AG04449 (cell line): ENCODE results near the gene RAB20.
"Not testable (repeated sequence)": the region's sequence is repeated elsewhere in the genome, so short reads cannot be mapped to it uniquely, and the experiment has no call there.

ENCODE experiments used
- CTCF ChIA-PET: fragments of 350-600 bp; formaldehyde crosslinking; extraction: SDS; loops from one replicate; lab custom pipeline; 2021; ENCODE audit warnings: antibody characterized with exemption; lab: Yijun Ruan, JAX
- POLR2A ChIA-PET: fragments of 400-600, 350-600 bp; formaldehyde crosslinking; extraction: SDS; loops from one replicate; lab custom pipeline; 2020; ENCODE audit warnings: antibody characterized with exemption, inconsistent platforms; lab: Yijun Ruan, JAX
- DNase-seq: peaks from one replicate; pipeline ENCODE4 v3.0.0-alpha.2; 2010; ENCODE audit warnings: low read depth, low spot score
- H3K4me3 ChIP-seq: 2 replicates; pipeline ENCODE4 v1.5.1; 2011; ENCODE audit warnings: low read depth, mild to moderate bottlenecking, control low read depth, low read length
- TF ChIP-seq, protein P1 (sequence below): IDR thresholded peaks from one replicate; pipeline ENCODE4 v1.5.1; 2011; ENCODE audit warnings: mild to moderate bottlenecking, moderate library complexity, low read length, control low read depth, inconsistent platforms; ENCODE audit not compliant: insufficient read depth; ENCODE audit errors: missing control alignments

RAB20 gene, protein sequence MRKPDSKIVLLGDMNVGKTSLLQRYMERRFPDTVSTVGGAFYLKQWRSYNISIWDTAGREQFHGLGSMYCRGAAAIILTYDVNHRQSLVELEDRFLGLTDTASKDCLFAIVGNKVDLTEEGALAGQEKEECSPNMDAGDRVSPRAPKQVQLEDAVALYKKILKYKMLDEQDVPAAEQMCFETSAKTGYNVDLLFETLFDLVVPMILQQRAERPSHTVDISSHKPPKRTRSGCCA

DNA sequence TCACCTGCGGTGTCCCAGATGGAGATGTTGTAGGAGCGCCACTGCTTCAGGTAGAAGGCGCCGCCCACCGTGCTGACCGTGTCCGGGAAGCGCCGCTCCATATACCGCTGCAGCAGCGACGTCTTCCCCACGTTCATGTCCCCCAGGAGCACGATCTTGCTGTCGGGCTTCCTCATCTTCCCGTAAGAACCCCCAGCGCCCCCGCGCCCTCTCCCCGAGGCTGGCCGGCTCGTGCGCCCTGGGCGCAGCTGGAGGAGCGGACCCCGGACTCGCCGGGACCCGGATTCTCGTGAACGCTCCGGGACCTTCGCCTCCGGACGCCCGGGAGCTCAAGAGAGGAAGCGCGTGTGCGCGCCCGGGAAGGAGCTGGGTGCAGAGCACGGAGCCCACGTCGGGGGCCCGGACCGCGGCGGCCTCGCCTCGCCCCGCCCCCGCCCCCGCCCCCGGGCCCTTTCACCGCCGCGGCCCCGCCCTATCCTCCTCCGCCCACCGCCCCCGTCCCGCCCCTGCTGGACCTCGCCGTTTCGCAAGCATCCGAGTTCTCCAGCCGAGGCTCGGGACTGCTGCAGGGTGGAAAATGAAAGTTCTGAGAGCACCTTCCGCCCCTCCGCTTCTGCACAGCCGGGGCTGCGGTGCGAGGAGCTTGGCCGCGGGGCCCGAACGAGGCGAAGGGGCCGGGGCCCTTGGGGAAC lies at the start of gene RAB20:
Gene RAB20, minus strand, starts transcription at position 379 of the 692 bp plus-strand sequence. Its CDS starts 203 bp downstream, at position 176.
- CTCF ChIA-PET = interaction anchor here (0.9 kb wide), 2 partner anchors 31 to 106 kb away, joined by 3 to 4 read pairs; no protein-coding TSS in a partner anchor
- TF ChIP-seq, protein P1, sequence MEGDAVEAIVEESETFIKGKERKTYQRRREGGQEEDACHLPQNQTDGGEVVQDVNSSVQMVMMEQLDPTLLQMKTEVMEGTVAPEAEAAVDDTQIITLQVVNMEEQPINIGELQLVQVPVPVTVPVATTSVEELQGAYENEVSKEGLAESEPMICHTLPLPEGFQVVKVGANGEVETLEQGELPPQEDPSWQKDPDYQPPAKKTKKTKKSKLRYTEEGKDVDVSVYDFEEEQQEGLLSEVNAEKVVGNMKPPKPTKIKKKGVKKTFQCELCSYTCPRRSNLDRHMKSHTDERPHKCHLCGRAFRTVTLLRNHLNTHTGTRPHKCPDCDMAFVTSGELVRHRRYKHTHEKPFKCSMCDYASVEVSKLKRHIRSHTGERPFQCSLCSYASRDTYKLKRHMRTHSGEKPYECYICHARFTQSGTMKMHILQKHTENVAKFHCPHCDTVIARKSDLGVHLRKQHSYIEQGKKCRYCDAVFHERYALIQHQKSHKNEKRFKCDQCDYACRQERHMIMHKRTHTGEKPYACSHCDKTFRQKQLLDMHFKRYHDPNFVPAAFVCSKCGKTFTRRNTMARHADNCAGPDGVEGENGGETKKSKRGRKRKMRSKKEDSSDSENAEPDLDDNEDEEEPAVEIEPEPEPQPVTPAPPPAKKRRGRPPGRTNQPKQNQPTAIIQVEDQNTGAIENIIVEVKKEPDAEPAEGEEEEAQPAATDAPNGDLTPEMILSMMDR = no peak
- POLR2A ChIA-PET = interaction anchor here (0.6 to 1.3 kb wide), 4 partner anchors 15 to 83 kb away, joined by 3 to 4 read pairs (median 3); partner anchors contain the start of gene NAXD

DNA sequence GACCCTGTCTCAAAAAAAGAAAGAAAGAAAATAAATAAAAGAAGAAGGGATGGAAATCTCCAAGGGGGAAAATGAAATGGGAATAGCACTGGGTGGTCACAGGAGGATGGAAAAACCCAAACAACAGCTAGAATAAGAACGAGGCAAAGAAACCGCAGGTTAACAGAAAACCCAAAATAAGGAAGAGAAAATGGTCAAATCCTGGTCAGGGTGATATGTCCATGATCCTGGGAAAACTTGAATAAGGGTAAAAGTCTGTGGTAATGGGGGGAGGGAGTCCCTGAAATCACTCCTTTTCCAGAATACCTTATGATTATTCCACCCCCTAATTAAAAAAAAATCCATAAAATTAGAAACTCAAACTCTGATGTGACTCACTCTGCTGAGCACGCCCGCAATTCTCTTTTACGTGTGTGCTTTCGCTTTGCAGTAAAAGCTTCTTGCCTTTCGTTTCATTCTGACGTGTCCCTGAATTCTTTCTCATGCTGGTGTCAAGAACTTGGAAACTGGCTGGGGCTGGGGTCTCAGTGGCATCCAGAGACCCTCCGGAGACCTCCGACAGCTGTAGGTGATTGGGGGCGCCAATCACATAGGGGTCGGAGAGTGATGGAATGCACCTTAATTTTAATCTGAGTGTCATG lies 49.6 kb upstream of the RAB20 start:
- TF ChIP-seq, protein P1 = no peak
- no peak for DNase-seq
- no peak overlapping the region for H3K4me3 ChIP-seq
- CTCF ChIA-PET = interaction anchor here (1.4 to 2.7 kb wide), 2 partner anchors 7 to 18 kb away, joined by 4 to 11 read pairs; no protein-coding TSS in a partner anchor
- POLR2A ChIA-PET = no interaction called here

More for the DNA sequence above, at the start of gene RAB20:
- DNase-seq = no peak
- peak within 1 kb of the TSS; percentile 76 for H3K4me3 ChIP-seq

DNA sequence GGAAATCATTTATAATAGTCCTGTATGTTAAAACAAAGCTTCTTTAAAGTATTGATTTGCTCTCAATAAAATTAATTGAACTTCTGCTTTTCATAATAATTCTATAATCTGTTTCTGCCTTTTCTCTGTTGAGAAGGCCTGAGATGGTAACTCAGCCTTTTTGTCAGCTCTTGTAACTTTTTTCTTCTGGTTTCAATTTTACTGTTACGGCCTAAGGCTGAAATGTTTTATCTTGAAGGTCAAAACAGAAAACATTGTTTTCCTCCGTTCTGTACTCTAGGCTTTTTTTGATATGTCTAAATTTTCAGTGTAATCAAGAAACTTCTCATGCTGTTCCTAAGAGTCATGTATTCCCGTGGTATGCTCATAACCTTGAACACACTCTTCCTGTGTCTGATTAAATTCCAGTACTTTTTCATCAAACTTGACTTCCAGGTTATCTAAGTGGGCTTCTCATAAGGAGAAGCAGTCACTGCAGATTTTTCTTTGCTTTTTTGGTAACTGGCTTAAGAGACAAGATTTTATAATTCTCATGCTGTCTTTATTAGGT lies 46.2 kb upstream of the RAB20 start:
- H3K4me3 ChIP-seq = no peak overlapping the region
- TF ChIP-seq, protein P1 = no peak
- CTCF ChIA-PET = interaction anchor here (0.8 kb wide), 1 partner anchor 14 kb away, joined by 3 read pairs; no protein-coding TSS in a partner anchor
- POLR2A ChIA-PET = no interaction called here
- DNase-seq = no peak

DNA sequence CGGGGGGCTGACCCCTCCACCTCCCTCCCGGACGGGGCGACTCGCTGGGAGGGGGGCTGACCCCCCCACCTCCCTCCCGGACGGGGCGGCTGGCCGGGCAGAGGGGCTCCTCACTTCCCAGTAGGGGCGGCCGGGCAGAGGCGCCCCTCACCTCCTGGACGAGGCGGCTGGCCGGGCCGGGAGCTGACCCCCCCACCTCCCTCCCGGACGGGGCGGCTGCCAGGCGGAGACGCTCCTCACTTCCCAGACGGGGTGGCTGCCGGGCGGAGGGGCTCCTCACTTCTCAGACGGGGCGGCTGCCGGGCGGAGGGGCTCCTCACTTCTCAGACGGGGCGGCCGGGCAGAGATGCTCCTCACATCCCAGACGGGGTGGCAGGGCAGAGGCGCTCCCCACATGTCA lies 44.8 kb upstream of the RAB20 start:
- CTCF ChIA-PET, DNase-seq, POLR2A ChIA-PET, H3K4me3 ChIP-seq: not testable (repeated sequence)

DNA sequence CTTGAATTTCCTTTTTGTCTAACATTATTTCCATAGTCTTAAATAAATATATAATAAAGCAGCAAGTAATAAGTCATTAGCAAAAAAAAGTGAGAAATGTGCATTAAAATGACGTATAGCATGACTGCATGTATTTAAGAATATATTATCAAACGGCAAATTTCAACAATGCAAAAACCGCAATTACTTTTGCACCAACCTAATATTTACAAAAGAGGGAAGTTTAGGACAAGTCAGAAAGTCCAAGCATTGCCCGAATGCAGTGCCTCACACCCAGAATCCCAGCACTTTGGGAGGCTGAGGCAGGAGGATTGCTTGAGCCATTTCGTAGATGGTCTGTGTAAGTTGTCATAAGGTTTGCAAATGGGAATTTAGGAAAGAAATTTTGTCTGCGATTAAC lies 43.6 kb upstream of the RAB20 start:
- TF ChIP-seq, protein P1 = no peak
- no peak for DNase-seq
- no peak overlapping the region for H3K4me3 ChIP-seq
- ChIA-PET POLR2A (no interaction called here), CTCF (no interaction called here)

DNA sequence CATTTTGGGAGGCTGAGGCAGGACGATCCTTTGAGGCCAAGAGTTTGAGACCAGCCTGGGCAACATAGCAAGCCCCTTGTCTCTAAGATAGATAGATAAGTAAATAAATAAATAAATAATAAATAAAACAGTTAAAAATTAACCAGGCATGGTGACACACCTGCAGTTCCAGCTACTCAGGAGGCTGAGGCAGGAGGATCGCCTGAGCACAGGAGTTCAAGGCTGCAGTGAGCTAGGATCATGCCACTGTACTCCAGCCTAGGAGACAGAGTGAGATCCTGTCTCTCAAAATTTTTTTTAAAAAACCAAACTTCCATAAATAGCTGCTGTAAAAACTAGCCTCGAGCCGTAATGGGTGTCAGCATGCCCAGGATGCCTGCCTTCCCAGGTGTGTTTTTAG lies 39.5 kb upstream of the RAB20 start:
- POLR2A ChIA-PET = no interaction called here
- DNase-seq = no peak
- CTCF ChIA-PET = no interaction called here
- TF ChIP-seq, protein P1 = no peak
- no peak overlapping the region for H3K4me3 ChIP-seq
